NK-92 treated with Interleukin-12 subunit alpha and Interleukin-12 subunit beta, amount 100 ng/mL, for 24 hours (cell line): ENCODE results near the gene ITIH2.
"Not testable (repeated sequence)": the region's sequence is repeated elsewhere in the genome, so short reads cannot be mapped to it uniquely, and the experiment has no call there.

ENCODE experiments used
- DNase-seq: peaks from one replicate; lab custom pipeline; 2025; lab: John Stamatoyannopoulos, UW

Gene ITIH2

GRCh38 chr10:7703140-7703539 is at the start of gene ITIH2:
Gene ITIH2 (plus strand): TSS chr10:7703316. CDS start chr10:7703435, 119 bp downstream.
- DNase-seq = no peak

DNA sequence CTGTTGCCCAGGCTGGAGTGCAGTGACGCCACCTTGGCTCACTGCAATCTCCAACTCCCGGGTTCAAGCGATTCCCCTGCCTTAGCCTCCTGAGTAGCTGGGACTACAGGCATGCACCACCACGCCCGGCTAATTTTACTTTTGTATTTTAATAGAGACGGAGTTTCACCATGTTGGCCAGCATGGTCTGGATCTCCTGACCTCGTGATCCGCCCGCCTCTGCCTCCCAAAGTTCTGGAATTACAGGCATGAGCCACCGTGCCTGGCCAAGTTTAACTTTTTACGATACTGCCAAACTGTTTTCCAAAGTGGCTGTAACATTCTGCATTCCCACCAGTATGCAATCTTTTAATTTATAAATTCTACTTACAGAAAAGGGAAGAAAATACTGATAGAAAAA is 46.0 kb upstream of the ITIH2 start:
- DNase-seq = not testable (repeated sequence)

- no peak for DNase-seq
These were observed 45.6 kb upstream of the ITIH2 start for GRCh38 chr10:7657552-7657951.

DNA sequence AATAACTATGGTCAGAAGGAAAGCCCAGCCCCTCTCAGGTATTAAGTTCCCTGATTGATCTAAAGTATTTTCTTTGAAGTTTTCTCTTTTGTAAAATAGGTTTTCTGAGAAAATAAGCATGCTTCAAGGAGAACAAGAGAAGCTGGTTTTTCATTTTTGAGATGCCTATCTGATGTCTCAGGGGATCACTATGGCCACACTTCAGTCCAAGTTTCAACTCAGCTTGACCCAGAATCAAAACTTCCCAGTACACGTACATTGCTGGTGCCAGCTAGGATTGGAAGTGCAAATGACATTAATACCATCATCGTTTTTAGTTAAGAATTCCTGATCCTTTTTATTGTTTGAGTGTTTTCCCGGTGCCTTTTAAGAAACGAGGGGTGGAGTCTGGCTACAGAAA is 43.6 kb upstream of the ITIH2 start:
- no peak for DNase-seq

- DNase-seq = no peak
These were observed 40.6 kb upstream of the ITIH2 start for GRCh38 chr10:7662522-7662921.

GRCh38 chr10:7664707-7665106 is 38.4 kb upstream of the ITIH2 start:
- no peak for DNase-seq

- DNase-seq = no peak
These were observed 37.3 kb upstream of the ITIH2 start for GRCh38 chr10:7665767-7666166.

GRCh38 chr10:7666253-7667023 is 36.7 kb upstream of the ITIH2 start, which contains the start of gene ITIH5:
Gene ITIH5 (minus strand): TSS chr10:7666966. CDS start chr10:7666892, 74 bp downstream.
- no peak for DNase-seq

- DNase-seq = no peak
These were observed 35.6 kb upstream of the ITIH2 start for GRCh38 chr10:7667262-7668141.

DNA sequence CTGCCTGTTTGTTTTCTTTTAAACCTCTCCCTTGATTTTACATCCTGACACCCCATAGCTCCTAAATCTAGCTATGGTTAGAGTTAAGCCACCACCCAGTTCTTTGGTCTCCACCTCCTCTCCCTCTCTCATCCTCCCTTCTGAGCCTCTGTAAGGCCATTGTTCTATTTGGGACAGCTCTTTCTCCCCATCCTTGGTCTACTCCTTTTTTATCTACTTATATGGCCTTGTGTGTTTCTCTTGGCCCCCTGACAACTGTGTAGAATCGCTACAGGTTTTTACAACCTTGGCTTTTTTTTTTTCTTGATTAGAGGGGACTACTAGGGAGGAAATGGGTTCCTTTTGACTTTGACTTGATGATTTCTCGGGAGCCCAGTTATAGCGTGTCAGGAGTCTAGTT is 33.0 kb upstream of the ITIH2 start:
- DNase-seq = no peak

GRCh38 chr10:7672341-7673134 is 30.6 kb upstream of the ITIH2 start:
- DNase-seq = no peak

DNA sequence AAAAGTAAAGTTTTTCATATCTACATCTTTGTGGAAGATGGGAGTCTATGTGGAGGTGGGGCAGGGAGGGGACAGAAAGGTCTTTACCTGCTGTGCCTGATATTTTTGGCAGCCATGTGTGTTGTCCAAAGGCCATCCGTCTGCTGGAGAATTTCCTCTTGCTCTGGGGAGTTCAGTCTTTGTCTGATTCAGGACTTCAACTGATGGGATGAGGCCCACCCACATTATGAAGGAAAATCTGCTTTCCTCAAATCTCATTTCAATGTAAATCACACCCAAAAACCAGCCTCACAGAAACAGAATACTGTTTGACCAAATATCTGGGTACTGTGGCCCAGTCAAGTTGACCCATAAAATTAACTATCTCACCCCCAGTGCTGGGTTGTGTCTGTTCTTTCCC is 23.9 kb upstream of the ITIH2 start:
- DNase-seq = no peak

GRCh38 chr10:7680078-7680477 is 23.0 kb upstream of the ITIH2 start:
- not testable (repeated sequence) for DNase-seq

DNA sequence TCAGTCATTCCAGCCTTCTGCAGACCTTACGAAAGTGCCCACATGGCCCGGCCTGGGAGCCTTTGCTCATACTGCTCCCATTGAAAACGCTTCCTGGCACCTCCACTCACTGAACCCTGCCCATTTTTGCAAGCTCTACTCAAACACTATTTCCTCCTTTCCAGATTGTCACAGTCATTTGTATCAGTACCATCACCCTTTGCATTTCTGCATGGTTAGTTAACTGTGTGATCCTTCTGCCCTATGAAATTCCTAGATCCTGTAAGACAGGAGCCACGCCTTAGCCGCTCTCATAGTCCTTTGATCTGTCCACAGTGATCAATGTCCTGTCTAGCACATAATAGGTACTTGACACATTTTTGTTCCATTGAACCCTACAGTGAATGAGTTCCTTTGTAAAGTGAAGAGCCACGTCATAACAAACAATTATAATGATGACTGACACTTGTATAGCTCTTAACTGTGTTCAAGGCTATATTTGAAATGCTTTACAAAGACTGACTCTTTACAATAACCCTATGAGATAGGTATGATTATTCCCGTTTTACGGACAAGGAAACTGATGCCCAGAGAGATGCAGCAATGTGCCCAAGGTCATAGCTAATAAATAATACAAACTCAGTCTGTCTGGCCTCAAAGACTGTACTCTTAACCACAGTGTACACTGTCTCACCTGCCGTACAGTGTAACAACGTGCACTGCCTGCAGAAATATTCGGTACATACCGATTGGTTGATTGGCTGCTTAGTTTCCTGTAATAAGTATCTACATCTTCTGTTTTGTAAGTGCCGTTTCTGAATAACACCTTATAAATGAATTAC is 16.6 kb upstream of the ITIH2 start:
- no peak for DNase-seq

GRCh38 chr10:7687228-7687907 is 15.7 kb upstream of the ITIH2 start:
- peak; percentile 49 for DNase-seq

- no peak for DNase-seq
These were observed 13.5 kb upstream of the ITIH2 start for GRCh38 chr10:7689591-7689990.

GRCh38 chr10:7690885-7691597 is 12.1 kb upstream of the ITIH2 start:
- DNase-seq = not testable (repeated sequence)

- DNase-seq = not testable (repeated sequence)
These were observed 10.7 kb upstream of the ITIH2 start for GRCh38 chr10:7692368-7692767.

- not testable (repeated sequence) for DNase-seq
These were observed 9.9 kb upstream of the ITIH2 start for GRCh38 chr10:7693194-7693593.

- no peak for DNase-seq
These were observed 6.6 kb upstream of the ITIH2 start for GRCh38 chr10:7696545-7696944.
